ENCODE data around the gene KLHDC3. TPM values are rescaled to one million over a fixed set of nuclear protein-coding genes. Genes with fewer than 3 reads are reported as not detected.
A peak's percentile ranks its signal among the peaks of the same experiment; 100 is the strongest.

KLHDC3 gene
- total and polyA plus RNA-seq, 2 of the 13 experiments (the other 11 are each of a cell fraction or from before 2014, with no cell fraction given) = 78.3 to 91.5 TPM

- DNase-seq (ENCODE audit: low spot score) = peak; percentile 87
- no TSS peak for BruUV-seq (replicated peaks)
- CTCF ChIA-PET (ENCODE audit: low intra/inter-chr PET ratio, low total read pairs) = no interaction called here
- no peak for TF ChIP-seq MBD4 (IDR thresholded peaks at IDR 0.05; ENCODE audit: borderline replicate concordance, low read length)
- no peak; the same call in 1 of the 2 replicates for TF ChIP-seq ZBTB42 (CRISPR knock-in tag; IDR thresholded peaks at IDR 0.05)
- TF ChIP-seq SIN3B (IDR thresholded peaks at IDR 0.05; ENCODE audit: low read length) = no peak
- peak; percentile 19; the same call in 1 of the 2 replicates for TF ChIP-seq THAP11 (CRISPR knock-in tag; IDR thresholded peaks at IDR 0.05)
- no peak for TF ChIP-seq FOXA1 (IDR thresholded peaks at IDR 0.05)
- peak; percentile 15; the same call in 1 of the 2 replicates for TF ChIP-seq FOXA1 (CRISPR knock-in tag; IDR thresholded peaks at IDR 0.05)
- TF ChIP-seq ZKSCAN5 (CRISPR knock-in tag; IDR thresholded peaks at IDR 0.05) = 0 out of 2 replicates have a peak, but pooled peaks have one; percentile 35
- TF ChIP-seq STAT6 (CRISPR knock-in tag; IDR thresholded peaks at IDR 0.05; ENCODE audit: borderline replicate concordance) = 0 out of 2 replicates have a peak, but pooled peaks have one; percentile 89
- TF ChIP-seq KLF12 (CRISPR knock-in tag; IDR thresholded peaks at IDR 0.05; ENCODE audit: borderline replicate concordance) = peak; percentile 82
- peak; percentile 79 for TF ChIP-seq ARHGAP35 (CRISPR knock-in tag; IDR thresholded peaks at IDR 0.05; ENCODE audit: borderline replicate concordance)
- peak; percentile 93 for TF ChIP-seq TARDBP (CRISPR knock-in tag; IDR thresholded peaks at IDR 0.05)
- TF ChIP-seq CEBPB (IDR thresholded peaks at IDR 0.05; ENCODE audit: borderline replicate concordance, low read depth, low read length) = no peak
- TF ChIP-seq SALL1 (CRISPR knock-in tag; IDR thresholded peaks at IDR 0.05) = peak; percentile 70
- no peak for TF ChIP-seq MLLT10 (CRISPR knock-in tag; IDR thresholded peaks at IDR 0.05)
- TF ChIP-seq ZBTB46 (CRISPR knock-in tag; IDR thresholded peaks at IDR 0.05; ENCODE audit: borderline replicate concordance) = no peak
- 0 out of 2 replicates have a peak, but pooled peaks have one; percentile 7 for TF ChIP-seq MAX (IDR thresholded peaks at IDR 0.05)
- peak; percentile 55; the same call in 1 of the 2 replicates for TF ChIP-seq NRL (CRISPR knock-in tag; IDR thresholded peaks at IDR 0.05; ENCODE audit: borderline replicate concordance)
- no peak for TF ChIP-seq ZNF839 (CRISPR knock-in tag; IDR thresholded peaks at IDR 0.05; ENCODE audit: borderline replicate concordance)
- peak; percentile 73 for TF ChIP-seq KDM6A (CRISPR knock-in tag; IDR thresholded peaks at IDR 0.05; ENCODE audit: low read depth)
- TF ChIP-seq ZFP82 (CRISPR knock-in tag; IDR thresholded peaks at IDR 0.05; ENCODE audit: borderline replicate concordance) = 0 out of 2 replicates have a peak, but pooled peaks have one; percentile 89
- peak; percentile 46 for TF ChIP-seq HNRNPK (IDR thresholded peaks at IDR 0.05; ENCODE audit: low read depth, low read length, poor library complexity, severe bottlenecking)
Measured at GRCh38 chr6:43060034-43060754, 46.1 kb downstream of the KLHDC3 start.

More at GRCh38 chr6:43060034-43060754, 46.1 kb downstream of the KLHDC3 start:
- peak; percentile 99 for FAIRE-seq
- Histone ChIP-seq H3K27ac (ENCODE audit: extremely low read length, insufficient read depth, low read length) (peak overlapping the region; percentile 91), H3K27me3 (ENCODE audit: control insufficient read depth in 1 of 2, insufficient read depth in 2 of 2, low read length in 2 of 2) (no peaks in the 10 kb centered on the region; a peak in 1 of 5 replicates), H2AFZ (ENCODE audit: low read length) (no peak overlapping the region), H3K36me3 (replicated peaks in 1 of 2; ENCODE audit: control insufficient read depth in 1 of 2, insufficient read depth in 2 of 2, low read length in 2 of 2) (peaks cover 3 to 41% of the 10 kb centered on the region in 2 experiments), H3K79me2 (ENCODE audit: insufficient read depth, low read length) (peaks cover 35% of the 10 kb centered on the region), H3K9ac (ENCODE audit: insufficient read depth, low read depth, low read length) (peak overlapping the region; percentile 83), H3K4me3 (replicated peaks in 1 of 3; ENCODE audit: insufficient read depth in 1 of 3, low read depth in 2 of 3, low read length in 3 of 3) (peak overlapping the region; percentile 74 to 99 (median 93)), H4K20me1 (ENCODE audit: insufficient read depth, low read length) (no peaks in the 10 kb centered on the region), H3K4me1 (ENCODE audit: insufficient read depth, low read length) (peaks cover 33% of the 10 kb centered on the region), H3K4me2 (ENCODE audit: low read depth, low read length) (peak overlapping the region; percentile 90), H3K9me3 (ENCODE audit: low read length) (no peaks in the 10 kb centered on the region)
- intact Hi-C loops (cut with micrococcal nuclease; ENCODE audit: unreplicated experiment) (loop anchor here (1.0 to 2.0 kb wide), 2 partner anchors 45 to 159 kb away; partner anchors contain the start of gene KLHDC3), in situ Hi-C loops (cut with HindIII; ENCODE audit: extremely low pct_ligation_motif_present, low pct_unique_long_range_greater_than_20kb) (no loop called here)
- peak; percentile 85 for ATAC-seq
- POLR2A ChIA-PET = interaction anchor here (0.6 to 3.3 kb wide), 50 partner anchors 11 to 318 kb away, joined by 3 to 103 read pairs (median 6); partner anchors contain the start of genes CNPY3, CUL9, DNPH1 and GNMT
- 0% methylated on average over 6 of the region's 15 CpGs for WGBS (ENCODE audit: low lambda C conversion rate)
